Measurements from ENCODE around the gene COPB1.

Gene COPB1

DNA sequence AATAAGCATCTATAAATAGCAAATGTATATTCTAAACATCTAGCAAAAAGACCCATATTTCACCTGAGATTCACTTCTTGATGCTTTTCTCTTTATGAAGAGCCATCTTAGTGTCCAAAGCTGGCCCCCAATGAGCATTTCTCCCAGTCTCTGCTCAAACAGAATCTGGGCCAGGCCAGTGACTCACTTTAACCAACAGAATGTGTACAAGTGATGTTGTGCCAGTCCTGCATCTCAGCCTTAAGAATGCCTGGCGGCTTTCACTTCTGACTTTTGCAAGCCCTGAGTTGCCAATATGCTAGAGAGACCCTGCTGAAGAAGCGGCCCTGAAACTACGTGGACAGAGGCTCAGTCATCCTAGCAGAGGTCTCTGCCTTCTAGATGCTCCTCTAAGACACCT, 6.9 kb upstream of the COPB1 start:
- DNase-seq, result no peak

- DNase-seq, result no peak
These were observed 3.4 kb upstream of the COPB1 start for GRCh38 chr11:14503023-14503422.

GRCh38 chr11:14502039-14502438, 2.4 kb upstream of the COPB1 start:
- DNase-seq, result no peak

DNA sequence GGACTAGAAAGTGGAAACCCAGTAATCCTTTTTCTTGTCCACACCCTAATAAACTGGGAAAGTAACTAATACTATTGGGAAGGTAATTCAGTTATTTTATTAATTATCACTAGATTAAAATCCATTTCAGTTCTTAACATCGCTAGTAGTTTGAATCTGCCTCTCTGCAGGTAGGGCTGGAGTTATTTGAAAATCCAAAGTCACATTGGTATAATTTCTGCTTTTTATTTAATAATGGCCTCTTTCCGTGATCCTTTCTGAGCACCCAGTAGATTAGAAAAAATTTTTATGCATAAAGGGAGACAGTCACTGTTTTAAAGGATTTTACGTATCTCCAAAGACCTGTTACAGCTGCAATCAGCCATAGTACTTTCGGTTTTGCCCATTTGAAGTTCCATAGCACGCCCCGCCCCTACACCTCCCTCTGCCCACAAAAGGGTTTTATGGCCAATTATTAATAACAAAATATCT, 605 bp upstream of the COPB1 start:
- DNase-seq, result peak; percentile 58

GRCh38 chr11:14499178-14499559, 442 bp downstream of the COPB1 start:
- peak; percentile 58 for DNase-seq

- no peak for DNase-seq
These were observed 18.9 kb downstream of the COPB1 start for GRCh38 chr11:14480716-14481115.

DNA sequence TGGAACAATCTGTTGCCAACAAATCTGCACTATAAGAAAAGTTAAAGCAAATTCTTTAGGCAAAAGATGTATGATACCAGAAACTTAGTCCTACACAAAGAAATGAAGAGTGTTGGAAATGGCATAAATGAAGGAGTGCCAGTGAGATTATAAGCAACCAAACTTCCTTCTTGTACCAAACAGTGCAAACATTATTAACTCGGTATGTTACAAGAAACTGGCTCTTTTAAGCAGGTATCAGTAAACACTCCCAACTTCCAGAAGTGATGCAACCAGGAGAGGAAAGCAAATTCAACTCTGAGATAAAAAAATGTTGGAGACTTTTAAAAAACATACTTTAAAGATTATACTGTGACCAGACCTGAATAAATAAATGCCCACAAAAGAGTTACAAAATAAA, 28.5 kb downstream of the COPB1 start:
- no peak for DNase-seq

GRCh38 chr11:14463623-14464022, 36.0 kb downstream of the COPB1 start:
- no peak for DNase-seq

DNA sequence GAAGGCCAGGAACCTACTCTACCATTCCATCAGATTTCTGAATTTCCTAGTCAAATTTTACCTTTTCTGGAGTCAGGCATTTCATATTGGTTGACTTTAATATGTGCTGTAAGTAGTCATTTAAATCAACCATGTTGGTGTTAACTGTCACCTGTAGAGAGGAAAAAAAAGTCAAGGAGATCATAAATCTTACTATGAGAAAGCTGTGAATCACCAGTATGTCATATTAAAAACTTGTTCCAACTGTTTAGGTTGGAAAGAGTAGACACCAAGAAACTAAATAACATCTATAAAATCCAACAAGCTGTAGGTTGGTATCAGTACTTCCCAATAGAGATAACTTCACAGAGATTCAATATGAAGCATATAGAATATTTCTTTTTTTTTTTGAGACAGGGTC, 39.5 kb downstream of the COPB1 start:
- no peak for DNase-seq

GRCh38 chr11:14458377-14458776, 41.2 kb downstream of the COPB1 start:
- no peak for DNase-seq

- DNase-seq, result no peak
These were observed 43.8 kb downstream of the COPB1 start for GRCh38 chr11:14455648-14456430.

DNA sequence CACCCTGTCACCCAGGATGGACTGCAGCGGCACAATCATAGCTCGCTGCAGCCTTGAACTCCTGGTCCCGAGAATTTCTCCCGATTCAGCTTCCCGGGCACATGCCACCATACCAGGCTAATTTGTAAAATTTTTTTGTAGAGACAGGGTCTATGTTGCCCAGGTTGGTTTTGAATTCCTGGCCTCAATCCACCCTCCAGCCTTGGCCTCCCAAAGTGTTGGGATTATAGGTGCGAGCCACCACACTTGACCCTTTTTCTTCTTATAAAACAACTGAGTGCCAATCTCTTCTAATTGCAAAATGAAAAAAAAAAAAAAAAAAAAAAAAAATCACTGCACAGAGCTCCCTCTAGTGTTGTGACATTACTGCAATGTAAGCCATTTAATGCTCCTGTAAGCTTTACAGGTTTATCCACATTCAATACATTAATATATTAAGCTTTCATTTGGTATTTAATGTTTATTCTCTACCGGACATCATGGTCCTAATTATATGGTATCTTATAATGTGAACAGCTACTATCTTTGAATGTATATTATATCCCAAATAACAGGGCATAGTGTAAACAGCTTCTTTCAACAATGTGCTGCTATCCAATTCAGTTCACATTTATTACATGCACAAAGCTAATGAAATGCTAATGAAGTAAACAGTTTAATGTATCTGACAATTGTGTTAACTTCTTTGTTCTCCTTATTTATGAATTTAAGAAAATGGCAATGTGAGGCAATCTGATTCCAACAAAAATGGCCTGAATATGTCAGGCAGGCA, 44.6 kb downstream of the COPB1 start:
- no peak for DNase-seq

DNA sequence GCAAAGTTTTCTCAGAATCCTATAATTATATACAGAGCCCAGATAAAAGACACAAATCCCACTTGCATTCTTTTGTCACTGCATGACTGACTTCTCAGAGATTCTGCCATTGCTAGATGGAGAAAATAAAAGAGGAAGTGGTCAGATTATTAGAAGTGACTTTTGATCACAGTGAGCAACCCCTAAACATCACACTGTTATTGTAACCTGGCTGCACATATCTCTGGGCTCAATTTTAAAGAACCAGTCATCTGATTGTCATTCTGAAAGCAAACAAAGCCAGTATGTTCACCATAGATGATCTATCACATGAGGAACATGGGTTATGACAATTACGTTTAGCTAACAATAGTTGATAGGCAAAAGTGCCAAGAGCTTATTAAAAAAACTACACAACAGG, 47.8 kb downstream of the COPB1 start:
- no peak for DNase-seq

- no peak for DNase-seq
These were observed 50.3 kb downstream of the COPB1 start for GRCh38 chr11:14449302-14449714.

DNA sequence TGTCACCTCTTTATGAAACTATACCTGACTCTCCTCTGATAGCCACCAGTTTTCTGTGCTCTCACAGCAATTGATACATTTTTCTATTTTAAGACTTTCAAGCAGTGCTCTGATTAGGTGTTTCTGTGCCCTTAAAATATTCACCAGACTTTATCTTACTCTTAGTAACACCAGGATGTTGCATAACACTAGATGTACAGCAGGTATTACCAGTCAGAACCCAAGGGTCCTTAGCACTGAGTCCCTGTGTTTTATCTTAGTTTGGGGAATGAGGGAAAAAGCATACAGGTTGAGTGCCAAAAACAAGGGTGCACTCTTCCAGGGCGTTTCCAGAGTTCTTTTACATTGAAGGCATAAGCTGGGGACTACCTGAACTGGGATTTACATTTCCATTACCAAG, 51.4 kb downstream of the COPB1 start:
- no peak for DNase-seq

DNA sequence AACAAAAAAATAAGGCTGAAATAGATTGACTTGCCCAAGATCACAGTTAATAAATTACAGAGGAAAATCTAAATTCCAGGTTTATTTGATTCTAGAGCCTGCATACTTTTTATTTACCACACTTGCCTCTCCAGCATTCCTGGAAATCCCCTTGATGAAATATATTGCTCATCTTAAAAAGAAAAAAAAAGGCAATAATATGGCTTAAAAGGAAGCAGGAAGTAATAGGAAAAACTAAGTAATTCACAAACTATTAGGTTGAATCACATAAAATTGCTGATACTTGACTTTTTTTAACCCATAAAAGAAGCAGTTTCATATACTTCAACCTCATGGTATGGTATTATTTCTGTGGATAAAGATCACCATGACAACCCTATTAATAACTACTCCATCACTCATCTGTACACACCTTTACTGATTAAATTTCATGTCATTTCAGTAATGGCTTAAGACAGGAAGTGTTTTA, 52.9 kb downstream of the COPB1 start:
- DNase-seq, result no peak

DNA sequence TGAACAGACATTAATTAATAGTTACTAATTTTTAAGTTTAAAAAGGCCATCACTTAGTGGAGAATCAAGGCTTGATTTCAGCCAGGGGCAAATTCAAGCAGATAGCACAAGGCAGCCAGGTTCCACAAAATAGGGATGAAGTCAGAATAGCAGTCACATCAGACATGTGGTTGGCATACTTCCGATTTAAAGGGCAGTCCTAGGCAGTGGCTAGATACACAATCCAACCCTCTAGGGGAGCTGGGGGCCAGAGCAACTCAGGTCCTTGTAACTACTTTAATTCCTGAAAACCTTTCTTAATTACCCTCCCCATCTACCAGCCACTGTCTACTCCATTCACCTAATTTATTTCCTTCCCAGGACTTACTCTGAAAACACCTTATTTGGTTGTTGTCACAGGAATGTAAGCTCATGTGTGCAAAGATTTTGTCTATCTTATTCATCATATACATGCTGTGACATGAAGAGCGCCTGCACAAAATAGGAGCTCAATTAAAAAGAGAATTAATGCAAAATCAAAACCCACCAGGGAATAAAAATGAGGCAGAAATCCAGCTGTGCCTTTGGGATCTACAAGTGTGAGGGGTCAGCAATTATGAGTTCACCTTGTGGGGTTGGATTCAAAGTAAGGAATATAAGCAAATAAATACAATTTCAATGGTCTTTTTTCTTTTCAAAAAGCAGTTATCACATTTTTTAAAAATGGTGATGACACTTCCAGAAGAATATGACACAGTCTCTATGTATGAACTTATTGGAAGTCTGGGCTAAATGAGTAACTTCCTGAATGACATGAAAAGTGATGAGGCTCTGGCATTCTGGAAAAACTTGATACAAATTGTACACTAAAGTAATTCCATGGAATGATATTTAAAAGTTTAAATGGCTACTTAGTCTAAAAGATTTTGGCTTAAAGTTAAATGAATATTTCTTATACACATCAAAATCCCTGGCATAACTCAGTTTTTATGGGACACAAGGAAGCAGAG, 53.8 kb downstream of the COPB1 start:
- no peak for DNase-seq

- no peak for DNase-seq
These were observed 55.0 kb downstream of the COPB1 start for GRCh38 chr11:14444441-14445189.

GRCh38 chr11:14443638-14444037, 56.0 kb downstream of the COPB1 start:
- no peak for DNase-seq

DNA sequence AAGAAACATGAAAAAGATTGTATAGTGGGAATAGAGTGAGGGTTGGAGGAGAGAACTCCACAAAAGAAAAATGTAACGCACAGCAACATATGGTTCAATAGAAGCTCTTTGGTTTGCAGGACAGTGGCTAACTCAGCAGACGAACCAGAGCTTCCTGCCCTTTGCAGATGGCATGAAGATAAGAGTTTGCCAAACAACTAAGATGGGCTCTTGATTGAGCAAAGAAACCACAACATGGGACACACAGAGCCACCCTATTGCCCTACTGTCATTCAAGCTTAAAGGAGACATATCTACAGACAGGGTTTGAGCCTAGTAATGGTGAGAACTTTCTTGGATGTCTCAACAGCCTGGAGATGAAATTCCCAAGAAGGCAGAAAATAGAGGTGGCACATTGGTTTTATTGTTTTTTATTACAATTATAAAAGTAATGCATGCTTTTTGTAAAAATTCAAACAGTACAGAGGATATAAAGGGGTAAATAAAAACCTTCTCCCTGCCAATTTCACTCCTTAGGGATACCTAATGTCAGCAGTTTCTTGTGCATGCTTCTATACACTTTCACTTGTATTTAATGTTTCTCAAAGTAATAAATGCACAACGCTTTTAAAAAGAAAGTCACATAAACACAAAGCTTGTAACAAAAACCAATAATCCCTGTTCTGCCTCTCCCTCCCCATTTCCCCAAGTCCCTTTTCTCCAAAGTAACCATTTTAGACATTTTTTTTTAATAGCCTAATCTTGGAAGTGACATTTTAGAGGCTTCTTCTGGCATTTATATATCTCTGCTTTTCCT, 63.7 kb downstream of the COPB1 start:
- no peak for DNase-seq

GRCh38 chr11:14425621-14426020, 74.0 kb downstream of the COPB1 start:
- no peak for DNase-seq

Data from stimulated activated CD4-positive, alpha-beta T cell treated with anti-CD3 and anti-CD28 coated beads, Interleukin-15, amount 100 ng/mL, for 24 hours (primary cell).